Left ventricle myocardium superior (tissue), 1 donor: ENCODE measurements around the gene ADGRL2. TPM values are rescaled to one million over a fixed set of nuclear protein-coding genes. Genes with fewer than 3 reads are reported as not detected.

Experiments
- ATAC-seq: fragments of 200-7000 bp; cut with Tn5 transposase; one replicate; pipeline ENCODE4 v1.9.1; 2020; ENCODE audit warnings: mild to moderate bottlenecking, moderate library complexity
- DNase-seq: peaks from one replicate; pipeline ENCODE4 v3.0.0-alpha.2; 2020
- intact Hi-C: fragments of 100-400 bp; cut with micrococcal nuclease; formaldehyde crosslinking; loops from one replicate; pipeline ENCODE4 v1.11.0; 2022
- total RNA-seq: library from RNA; stranded (reverse); fragmentation: NEBNext Ultra II Directional; extraction: Animal tissue kit (Norgen Biotek cat#: 25700); gene quantifications from one replicate; pipeline ENCODE4 v1.2.1, GENCODE V29; 2021
- donor health status: DM: no; HTN: yes; CAD: no; lungs with severe emphysema.

Gene ADGRL2
- total RNA-seq, 1 donor from 2014 or later = 48.1 TPM

DNA sequence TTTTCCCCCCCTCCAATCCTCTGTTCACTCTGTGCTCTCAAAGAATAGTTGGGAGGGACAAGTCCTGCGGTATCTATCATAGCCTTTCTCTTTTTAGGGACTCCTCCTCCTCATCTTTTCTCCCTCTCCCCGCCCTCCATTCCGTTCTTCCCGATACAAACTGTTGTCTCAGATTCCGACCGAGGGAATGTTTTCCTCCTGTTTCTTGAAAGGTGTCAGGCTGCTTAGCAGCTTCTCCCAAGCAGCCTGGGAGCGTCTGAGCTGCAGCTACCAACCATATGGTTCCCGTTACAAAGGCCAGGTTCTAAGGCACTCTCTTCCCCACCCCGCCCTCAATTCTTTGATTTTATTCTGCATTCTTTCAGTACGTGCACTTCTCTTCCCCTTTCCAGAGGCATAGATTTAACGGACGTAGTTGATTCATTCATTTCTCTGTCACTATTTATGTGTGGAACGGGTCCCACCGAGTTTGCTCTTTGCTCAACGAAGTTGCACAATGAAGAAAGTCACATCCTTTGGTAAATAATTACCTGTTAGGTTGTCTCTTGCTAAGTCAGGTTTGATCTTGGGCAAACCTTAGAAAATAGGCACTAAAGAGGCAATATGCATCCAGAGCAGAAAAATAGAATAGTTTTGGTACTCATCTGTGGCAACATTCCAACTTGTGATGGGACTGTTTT, 2.8 kb downstream of the ADGRL2 start:
- peak; percentile 3 for ATAC-seq
- intact Hi-C loops = loop anchor here (10.0 kb wide), 1 partner anchor 171 kb away; no protein-coding TSS in a partner anchor

DNA sequence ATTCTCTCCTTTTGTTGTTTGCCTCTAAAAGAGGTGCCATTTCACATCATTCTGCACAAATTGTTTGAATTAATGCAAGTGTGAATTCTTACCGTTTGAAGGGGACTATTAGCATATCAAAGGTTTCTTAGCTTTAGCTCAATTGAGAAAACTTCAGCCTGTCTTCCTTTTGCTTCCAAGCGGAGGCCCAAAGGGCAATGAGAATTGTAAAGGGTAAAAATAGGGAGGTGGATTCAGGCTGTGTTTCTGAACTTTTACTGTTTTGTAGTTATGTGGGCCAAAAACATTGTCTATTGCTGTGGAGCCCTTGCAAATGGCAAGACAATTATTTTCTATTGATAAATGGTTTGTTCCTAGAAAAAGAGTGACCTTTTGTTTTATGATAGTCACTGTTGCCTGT, 3.6 kb downstream of the ADGRL2 start:
- ATAC-seq (no peak), DNase-seq (no peak)
- intact Hi-C loops = loop anchor here (10.0 kb wide), 1 partner anchor 170 kb away; no protein-coding TSS in a partner anchor

More for the DNA sequence above, 2.8 kb downstream of the ADGRL2 start:
- DNase-seq = no peak

DNA sequence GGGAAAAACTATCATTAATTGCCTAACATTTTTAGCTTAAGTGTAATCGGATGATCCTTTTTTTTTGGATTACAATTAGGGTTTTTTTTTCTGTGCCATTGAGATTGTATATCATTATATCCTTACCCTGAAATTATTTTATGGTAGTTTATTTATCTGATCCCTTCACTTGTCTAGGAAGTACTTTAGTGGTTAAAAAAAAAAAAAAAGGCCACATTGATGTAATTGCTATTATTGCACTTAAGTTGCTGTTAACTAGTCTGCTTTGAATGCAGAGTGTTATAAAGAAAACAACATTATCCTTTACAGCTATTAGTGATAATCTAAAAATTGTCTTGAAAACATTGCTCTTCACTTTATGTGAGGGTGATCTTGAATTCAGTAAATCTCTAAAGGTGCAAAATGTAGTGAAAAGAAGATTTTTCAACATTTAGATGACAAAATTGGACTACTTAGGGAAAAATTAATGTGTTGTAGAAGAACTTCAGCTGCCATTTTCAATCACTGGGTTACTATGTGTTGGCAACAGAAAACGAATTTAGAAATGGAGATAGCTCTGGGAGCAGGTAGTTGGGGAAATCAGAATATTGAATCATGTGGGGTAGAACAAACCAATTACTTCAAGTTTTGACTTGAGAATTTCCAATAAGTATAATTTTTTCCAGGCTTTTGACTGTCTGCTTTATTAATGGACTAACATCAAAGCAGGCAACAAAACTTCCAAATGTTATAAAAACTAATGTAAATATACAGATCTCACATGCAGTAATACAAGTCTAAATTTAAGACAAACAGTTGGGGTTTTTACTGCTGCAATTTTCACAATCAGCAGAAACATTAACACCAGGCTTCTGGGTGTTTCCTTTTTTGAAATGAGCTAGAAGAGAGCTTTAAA, 5.0 kb downstream of the ADGRL2 start:
- ATAC-seq (no peak), DNase-seq (no peak)
- intact Hi-C loops = loop anchor here (10.0 kb wide), 1 partner anchor 169 kb away; no protein-coding TSS in a partner anchor

DNA sequence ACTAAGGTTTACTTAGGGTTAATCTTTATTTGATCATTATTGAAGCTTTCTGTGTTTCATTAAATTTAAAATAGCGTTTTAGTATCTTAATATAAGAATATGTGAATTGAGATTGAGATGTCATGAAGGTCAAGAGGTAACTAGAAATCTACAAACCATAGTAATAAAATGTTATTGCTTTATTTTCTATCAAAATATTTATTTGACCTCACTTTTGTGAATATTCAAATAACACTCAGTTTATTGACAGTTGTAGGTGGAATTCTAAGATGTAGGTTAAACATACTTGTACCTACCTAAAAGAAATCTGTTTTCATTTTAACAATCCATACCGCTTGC, 5.7 kb downstream of the ADGRL2 start:
- intact Hi-C loops = loop anchor here (10.0 kb wide), 1 partner anchor 168 kb away; no protein-coding TSS in a partner anchor
- DNase-seq (no peak), ATAC-seq (no peak)

DNA sequence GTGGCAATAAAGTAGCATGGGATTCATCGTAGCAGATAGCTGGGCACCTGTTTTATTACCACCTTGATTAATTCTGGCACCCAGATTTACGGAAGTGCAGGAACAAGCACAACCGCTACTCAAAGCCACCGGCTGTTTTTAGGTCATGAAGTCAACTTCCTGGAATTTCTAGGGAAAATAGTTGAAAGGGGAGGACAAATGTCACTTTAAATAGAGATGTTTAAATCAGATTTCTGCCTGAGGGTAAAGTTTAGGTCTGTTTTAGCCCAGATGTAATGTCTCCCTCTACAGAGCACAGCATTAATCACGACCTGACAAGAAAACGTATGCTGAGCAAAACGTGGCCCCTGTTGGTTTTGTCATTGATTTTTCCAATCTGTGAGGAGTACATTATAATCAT, 8.0 kb downstream of the ADGRL2 start:
- peak; percentile 53 for ATAC-seq
- DNase-seq = no peak
- intact Hi-C loops = loop anchor here (10.0 kb wide), 1 partner anchor 166 kb away; no protein-coding TSS in a partner anchor

DNA sequence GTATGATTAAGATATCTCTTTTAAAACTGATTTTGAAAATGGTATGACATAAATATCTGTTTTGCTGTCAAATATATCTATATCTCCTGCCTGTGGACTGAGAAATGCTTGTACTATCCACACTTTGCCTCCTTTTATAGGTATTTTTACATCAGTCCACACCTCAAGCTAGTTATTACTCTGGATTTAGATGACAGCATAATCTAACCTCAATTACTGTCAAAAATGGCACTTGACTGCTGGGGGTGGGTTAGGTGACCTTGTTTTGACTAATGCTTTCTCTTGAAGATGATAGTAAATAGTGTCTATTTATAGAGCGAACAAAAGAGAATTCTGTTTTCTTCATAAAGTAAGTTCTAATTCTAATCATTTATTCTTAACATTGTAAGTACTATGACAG, 9.1 kb downstream of the ADGRL2 start:
- no peak for ATAC-seq
- no peak for DNase-seq
- intact Hi-C loops = loop anchor here (10.0 kb wide), 1 partner anchor 165 kb away; no protein-coding TSS in a partner anchor

DNA sequence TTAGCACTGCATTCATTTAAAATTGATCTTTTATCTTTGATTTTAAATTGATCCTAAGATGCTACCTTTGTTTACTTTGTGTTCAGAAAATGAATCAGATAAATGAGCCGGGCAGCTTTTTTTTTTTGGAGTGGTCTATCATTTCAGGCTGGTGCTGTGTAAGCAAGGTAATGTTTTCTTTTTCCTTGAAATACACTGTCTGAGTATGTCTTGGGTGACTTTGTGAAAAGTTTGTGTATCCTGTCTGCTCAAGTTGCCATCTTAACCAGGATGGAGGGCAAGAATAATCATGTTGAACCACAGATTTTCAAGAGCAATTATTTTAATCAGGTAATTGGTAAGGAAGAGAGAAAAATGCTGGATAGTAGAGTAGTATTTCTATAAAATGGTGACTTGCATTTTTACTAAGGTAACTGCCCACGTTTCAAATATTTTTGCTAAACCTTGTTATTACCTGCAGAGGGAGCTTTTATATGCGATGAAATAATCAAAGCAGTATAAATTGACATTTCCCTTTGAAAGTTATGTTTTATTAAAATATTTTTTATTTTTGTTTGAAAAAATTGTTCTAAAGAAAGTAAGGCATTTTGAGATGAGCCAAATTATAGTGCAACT, 11.1 kb downstream of the ADGRL2 start:
- intact Hi-C loops = no loop called here
- DNase-seq (no peak), ATAC-seq (no peak)

DNA sequence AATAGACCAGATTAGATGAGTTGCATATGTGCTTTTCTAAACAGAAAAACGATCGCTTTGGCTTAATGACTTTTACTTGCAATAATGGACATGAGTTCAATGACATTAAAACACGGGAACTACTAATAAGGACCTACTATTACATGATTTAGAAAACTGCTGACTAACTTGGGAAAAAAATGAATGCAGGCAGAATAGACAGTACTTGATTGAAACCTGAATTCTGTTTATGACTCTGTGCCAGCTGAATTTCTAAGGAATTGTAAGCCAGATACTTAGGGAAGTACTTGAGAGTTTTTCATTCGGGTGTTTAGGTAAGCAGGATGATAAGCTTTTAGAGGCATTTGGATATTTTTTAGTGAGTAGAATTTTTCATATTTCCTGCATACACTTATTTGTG, 12.0 kb downstream of the ADGRL2 start:
- intact Hi-C loops = no loop called here

DNA sequence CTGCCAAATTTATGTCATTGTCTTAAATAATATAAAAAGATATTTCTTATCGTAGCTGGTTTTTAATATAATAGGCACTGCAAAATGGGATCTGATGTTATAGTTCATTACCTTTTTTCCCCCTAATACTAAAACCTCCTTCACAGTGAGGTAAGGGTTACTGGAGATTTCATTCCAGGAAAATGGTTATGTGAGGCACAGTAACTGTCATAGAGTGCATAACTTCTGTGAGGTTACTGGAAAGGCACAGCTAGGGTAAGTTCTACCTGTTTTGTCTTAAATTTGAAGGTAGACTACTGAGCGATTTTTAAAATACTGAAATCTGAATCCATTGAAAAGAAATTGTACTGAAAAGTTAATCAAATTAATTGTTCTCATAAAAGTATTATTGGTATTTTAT, 13.0 kb downstream of the ADGRL2 start:
- no peak for ATAC-seq
- DNase-seq = no peak
- intact Hi-C loops = no loop called here

More for the DNA sequence above, 12.0 kb downstream of the ADGRL2 start:
- peak; percentile 19 for ATAC-seq
- no peak for DNase-seq

DNA sequence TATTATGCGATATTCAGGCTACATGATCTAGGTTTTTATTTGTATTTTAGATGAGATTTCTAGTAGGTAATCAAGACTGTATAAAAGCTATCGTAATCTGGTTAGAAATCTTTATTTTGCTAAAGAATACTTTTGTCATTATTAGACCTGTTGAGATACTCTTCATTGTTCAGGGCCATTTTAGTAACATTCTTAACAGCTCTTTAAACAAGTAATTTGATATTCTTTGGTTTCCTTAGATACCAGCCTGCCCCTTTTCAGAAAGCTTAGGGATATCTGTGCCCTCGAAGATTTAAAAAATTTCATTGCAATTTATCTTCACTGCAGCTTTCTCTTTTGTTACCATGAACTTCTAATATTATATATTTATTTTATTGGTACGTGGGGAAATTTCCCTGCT, 18.9 kb downstream of the ADGRL2 start:
- intact Hi-C loops = loop anchor here (10.0 kb wide), 1 partner anchor 115 kb away; no protein-coding TSS in a partner anchor
- DNase-seq (no peak), ATAC-seq (no peak)

DNA sequence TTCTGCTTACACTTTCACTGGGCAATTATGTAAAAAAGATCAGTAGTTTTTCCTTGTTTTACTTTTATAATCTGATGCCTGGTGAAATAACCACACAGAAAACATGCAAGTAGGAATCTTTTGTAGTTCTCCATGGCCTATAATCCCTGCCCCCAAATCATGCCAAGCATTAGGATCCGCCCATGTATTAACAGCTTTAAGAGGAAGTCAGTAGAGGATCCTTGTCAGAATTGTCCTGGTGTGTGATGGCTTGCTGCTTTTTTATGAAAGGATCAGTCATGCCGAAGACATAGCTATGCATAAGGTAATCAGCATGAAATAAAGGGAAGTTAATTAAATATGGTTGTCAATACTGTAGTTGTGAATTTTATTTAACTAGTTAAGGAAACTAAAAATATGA, 20.0 kb downstream of the ADGRL2 start:
- DNase-seq (no peak), ATAC-seq (no peak)
- intact Hi-C loops = loop anchor here (10.0 kb wide), 1 partner anchor 114 kb away; no protein-coding TSS in a partner anchor

DNA sequence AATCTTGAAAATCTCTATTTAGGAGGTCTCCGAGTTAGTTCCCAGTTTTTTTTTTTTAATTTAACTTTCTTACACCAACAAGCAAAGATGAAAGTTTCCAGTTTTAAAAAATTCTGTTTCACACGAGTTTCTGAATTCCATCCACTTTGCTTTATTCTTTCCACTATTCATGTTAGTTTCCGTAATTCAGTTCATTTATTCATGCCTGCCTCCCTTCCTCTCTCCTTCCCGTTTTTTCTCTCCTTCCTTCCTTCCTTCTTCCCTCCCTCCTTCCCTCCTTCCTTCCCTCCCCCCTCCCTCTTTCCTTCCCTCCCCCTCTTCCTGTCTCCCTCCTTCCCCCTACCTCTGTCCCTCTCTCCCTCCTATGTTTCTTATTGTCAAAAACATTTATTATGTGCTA, 22.3 kb downstream of the ADGRL2 start:
- DNase-seq (no peak), ATAC-seq (no peak)
- intact Hi-C loops = loop anchor here (10.0 kb wide), 1 partner anchor 112 kb away; no protein-coding TSS in a partner anchor

DNA sequence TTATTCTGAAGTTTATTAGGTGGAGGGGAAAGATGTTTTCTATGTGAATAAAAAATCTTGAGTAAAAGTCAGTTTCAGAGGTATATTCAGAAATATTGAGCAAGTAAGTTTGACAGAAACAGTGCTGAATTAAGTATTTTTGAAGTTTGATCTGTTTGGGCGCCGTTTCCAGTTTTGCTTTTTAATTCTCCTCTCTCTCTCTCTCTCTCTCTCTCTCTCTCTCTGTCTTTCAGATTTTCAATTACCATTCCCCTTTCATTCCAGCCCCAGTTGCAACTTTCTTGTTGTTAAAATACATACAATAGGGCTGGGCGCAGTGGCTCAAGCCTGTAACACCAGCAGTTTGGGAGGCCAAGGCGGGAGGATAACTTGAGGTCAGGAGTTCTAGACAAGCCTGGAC, 24.0 kb downstream of the ADGRL2 start:
- ATAC-seq (no peak), DNase-seq (no peak)
- intact Hi-C loops = loop anchor here (10.0 kb wide), 1 partner anchor 110 kb away; no protein-coding TSS in a partner anchor

DNA sequence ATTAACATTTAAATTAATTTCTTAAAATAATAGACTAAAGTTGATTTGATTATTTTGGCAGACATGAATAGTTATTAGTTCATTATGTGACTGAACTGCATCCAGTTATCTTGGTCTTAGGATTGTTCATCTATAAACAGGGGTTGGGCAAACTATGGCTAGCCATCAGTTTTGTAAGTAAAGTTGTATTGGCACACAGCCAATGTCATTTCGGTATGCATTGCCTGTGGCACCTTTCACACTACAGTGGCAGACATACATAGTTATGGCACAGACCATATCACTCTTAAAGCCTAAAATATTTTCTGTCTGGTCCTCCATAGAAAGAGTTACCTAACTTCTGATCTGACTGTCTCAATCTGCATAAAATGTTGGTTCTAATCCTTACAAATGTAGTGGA, 27.2 kb downstream of the ADGRL2 start:
- intact Hi-C loops = loop anchor here (10.0 kb wide), 1 partner anchor 107 kb away; no protein-coding TSS in a partner anchor
- DNase-seq = no peak

DNA sequence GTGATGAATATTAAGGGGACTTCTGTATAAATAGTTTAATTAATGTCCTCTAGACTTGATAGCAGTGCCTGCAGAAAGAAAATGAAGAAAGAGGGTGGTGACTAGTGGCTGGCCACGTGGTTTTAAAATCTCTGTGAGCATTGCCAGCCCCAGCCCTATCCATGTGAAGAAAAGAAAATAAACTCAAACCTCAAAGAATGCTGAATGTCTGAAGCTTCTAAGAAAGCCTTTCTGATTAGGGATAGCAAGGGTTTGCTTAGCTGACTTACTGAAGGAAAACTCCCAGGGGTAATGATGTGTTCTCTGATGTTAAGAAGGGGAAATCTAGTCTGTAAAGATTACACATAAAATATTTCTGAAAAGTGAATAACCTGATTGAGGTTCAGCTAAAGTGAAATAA, 31.8 kb downstream of the ADGRL2 start:
- DNase-seq (peak; percentile 19), ATAC-seq (peak; percentile 63)
- intact Hi-C loops = no loop called here

More for the DNA sequence above, 27.2 kb downstream of the ADGRL2 start:
- no peak for ATAC-seq

DNA sequence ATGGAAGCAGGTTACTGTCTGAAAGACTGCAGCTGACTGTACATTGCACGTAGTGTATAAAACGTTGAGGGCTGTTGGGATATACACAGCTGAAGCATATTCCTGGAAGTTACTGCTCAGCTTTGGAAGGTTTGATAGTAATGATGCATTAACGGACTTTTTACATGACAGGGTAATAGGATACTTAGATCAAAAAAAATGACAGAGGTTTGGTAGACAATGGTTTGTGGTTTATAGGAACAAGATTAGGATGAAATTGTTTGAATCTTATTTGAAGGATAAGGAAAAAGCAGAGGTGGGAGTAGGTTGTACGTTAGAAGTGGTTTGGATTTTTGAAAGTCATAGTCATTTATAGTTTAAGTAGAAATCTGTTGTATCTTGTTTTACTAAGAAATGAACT, 33.0 kb downstream of the ADGRL2 start:
- DNase-seq (no peak), ATAC-seq (no peak)
- intact Hi-C loops = no loop called here

DNA sequence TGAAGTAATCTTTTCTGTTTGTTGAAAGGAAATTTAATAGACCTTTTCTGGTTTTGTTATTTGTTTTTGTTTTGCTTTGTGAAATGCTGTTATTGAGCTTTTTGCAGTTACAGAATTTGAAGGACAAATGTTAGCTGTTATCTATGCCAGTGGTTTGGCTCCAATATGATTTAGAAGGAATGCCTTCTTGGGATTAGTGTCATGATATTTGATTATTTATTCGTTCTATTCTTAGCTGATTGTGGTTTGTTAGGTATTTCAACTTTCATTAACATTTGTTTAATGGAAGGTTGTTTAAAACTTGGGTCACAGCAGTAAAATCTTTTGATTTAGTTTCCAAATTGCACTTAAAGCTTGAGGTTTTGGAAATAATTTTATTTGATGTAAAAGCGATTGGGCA, 33.5 kb downstream of the ADGRL2 start:
- intact Hi-C loops = no loop called here
- ATAC-seq = no peak
- no peak for DNase-seq

DNA sequence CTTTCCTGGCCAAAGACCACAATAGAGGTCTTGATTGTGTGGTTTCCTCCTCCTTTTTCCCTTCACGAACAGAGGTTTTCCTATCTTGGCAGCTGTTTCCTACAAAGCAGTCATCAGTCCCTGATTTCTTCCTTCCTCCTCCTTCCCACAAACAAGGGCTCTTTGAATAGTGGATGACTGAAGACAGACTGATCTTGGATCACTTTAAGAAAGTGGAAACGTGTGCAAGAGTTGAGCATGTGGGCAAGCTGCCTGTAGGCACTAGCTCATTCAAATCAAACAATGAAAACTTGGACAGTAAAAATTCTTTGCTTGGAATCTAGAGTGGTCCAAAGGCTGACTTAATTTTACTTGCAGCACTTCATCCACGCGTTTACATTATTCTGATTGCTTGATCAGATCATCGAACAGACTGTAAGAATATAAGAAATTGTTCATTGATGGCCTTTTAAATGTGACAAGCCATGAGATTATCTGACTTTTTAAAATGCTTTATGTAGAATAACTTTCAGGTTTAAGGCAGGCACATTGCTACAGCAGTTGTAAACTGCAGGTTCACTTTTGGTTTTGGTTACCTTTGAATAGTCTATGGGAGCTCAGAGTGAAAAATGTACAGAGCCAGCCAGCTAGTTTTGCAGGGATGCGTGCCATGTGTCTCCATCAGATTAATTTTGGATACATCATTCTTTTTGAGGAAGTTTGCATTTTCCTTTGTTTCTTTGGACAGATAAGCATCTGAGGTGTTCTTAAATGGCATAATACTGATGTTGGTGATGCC, 34.4 kb downstream of the ADGRL2 start:
- ATAC-seq = peak; percentile 86
- intact Hi-C loops = no loop called here

More for the DNA sequence above, 34.4 kb downstream of the ADGRL2 start:
- DNase-seq = peak; percentile 52
